ENCODE measurements around the gene DEFB113.

DNA sequence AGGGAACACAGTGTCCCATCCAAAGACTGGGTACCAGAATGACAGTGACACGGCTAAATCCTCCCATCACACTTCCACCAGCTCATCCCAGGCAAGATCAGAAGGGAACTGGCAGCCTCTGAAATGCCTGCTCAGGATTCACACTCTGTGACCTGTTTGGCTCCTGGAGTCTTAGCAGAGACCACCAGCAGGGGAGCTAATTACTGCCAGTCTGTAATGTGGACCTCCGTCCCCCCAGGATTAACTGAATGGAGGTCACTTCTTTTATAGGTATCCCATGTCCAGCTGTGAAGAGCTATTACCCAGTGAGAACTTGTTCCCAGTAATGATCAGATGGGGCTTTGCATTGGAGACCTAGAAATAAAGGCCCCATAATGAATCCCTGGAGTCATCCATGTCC is 50.6 kb downstream of the DEFB113 start:
- TF ChIP-seq, protein P1, sequence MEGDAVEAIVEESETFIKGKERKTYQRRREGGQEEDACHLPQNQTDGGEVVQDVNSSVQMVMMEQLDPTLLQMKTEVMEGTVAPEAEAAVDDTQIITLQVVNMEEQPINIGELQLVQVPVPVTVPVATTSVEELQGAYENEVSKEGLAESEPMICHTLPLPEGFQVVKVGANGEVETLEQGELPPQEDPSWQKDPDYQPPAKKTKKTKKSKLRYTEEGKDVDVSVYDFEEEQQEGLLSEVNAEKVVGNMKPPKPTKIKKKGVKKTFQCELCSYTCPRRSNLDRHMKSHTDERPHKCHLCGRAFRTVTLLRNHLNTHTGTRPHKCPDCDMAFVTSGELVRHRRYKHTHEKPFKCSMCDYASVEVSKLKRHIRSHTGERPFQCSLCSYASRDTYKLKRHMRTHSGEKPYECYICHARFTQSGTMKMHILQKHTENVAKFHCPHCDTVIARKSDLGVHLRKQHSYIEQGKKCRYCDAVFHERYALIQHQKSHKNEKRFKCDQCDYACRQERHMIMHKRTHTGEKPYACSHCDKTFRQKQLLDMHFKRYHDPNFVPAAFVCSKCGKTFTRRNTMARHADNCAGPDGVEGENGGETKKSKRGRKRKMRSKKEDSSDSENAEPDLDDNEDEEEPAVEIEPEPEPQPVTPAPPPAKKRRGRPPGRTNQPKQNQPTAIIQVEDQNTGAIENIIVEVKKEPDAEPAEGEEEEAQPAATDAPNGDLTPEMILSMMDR (conservative IDR thresholded peaks at IDR 0.05; ENCODE audit: low read depth, low read length): no peak
- no peak for TF ChIP-seq EZH2 (IDR thresholded peaks at IDR 0.05; ENCODE audit: borderline replicate concordance, low read depth, low read length, poor library complexity, severe bottlenecking)
